Left lung (tissue), 10 donors: ENCODE data around the gene KIRREL3. TPM values are rescaled to one million over a fixed set of nuclear protein-coding genes. Genes with fewer than 3 reads are reported as not detected.

Source experiments
- ATAC-seq: fragments of 200-7000 bp; cut with Tn5 transposase; one replicate; pipeline ENCODE4 v1.9.1; 2020; ENCODE audit warnings: moderate library complexity
- DNase-seq, 4 donors: peaks; one replicate each; pipeline ENCODE4 v3.0.0-alpha.2; 2013 to 2020
- H3K27ac ChIP-seq, 2 donors: fragments of 200-600 bp; sonication (generic) in 1 of 2; one replicate each; pipeline versions ENCODE4 v1.5.0 to v1.8.0; 2020 to 2021
- H3K27me3 ChIP-seq, 2 donors: fragments of 200-600 bp; sonication (generic) in 1 of 2; one replicate each; pipeline versions ENCODE4 v1.5.0 to v1.8.0; 2020 to 2021
- H3K36me3 ChIP-seq, 2 donors: fragments of 200-600 bp; sonication (generic) in 1 of 2; one replicate each; pipeline versions ENCODE4 v1.5.0 to v1.8.0; 2020 to 2021
- H3K4me1 ChIP-seq, 2 donors: fragments of 200-600 bp; one replicate each; pipeline ENCODE4 v1.8.0; 2021
- H3K4me3 ChIP-seq, 2 donors: fragments of 200-600 bp; sonication (generic) in 1 of 2; one replicate each; pipeline versions ENCODE4 v1.5.0 to v1.8.0; 2020 to 2021; ENCODE audit warnings: mild to moderate bottlenecking in 1 of 2
- H3K9me3 ChIP-seq, 2 donors: fragments of 200-600 bp; sonication (generic) in 1 of 2; one replicate each; pipeline versions ENCODE4 v1.5.0 to v1.8.0; 2020 to 2021
- CTCF ChIP-seq, 2 donors: fragments of 200-600 bp; sonication (generic) in 1 of 2; IDR thresholded peaks; one replicate each; pipeline versions ENCODE4 v1.5.0 to v1.8.0; 2021; ENCODE audit warnings: antibody characterized with exemption in 2 of 2
- intact Hi-C, 2 donors: fragments of 100-400 bp; cut with DNase I; formaldehyde crosslinking; loops; one replicate each; pipeline versions ENCODE4 v1.11.2 to v1.14.2; 2022
- polyA plus RNA-seq, 6 donors: library from polyadenylated mRNA; unstranded; fragments of 120-200 nt; gene quantifications; one replicate each; pipeline ENCODE4 v1.2.1, GENCODE V29; 2013; ENCODE audit not compliant: insufficient read length in 6 of 6
- total RNA-seq, 2 donors: library from RNA; stranded (reverse); fragmentation: NEBNext Ultra II Directional; extraction: Animal tissue kit (Norgen Biotek cat#: 25700); gene quantifications; one replicate each; pipeline ENCODE4 v1.2.1, GENCODE V29; 2021
- donor health status: DM: no; HTN: yes; CAD: no.
- donor health status: DM: no; HTN: no; CAD: no.

Gene KIRREL3
- total and polyA plus RNA-seq, 8 donors, result 1.6 to 2.5 (median 2.0) TPM; not detected in 2

GRCh38 chr11:126698576-126698975 lies 302.0 kb downstream of the KIRREL3 start:
- Histone ChIP-seq H3K36me3 (no peaks in the 10 kb centered on the region), H3K27me3 (no peaks in the 10 kb centered on the region), H3K27ac (no peak overlapping the region), H3K4me1 (no peaks in the 10 kb centered on the region), H3K4me3 (no peak overlapping the region), H3K9me3 (no peaks in the 10 kb centered on the region)
- intact Hi-C loops, result no loop called here
- DNase-seq (no peak), ATAC-seq (no peak)
- TF ChIP-seq CTCF (IDR thresholded peaks at IDR 0.05), result no peak

- no peaks in the 10 kb centered on the region for H3K27me3 ChIP-seq
- ATAC-seq, result no peak
- no peak for DNase-seq
These were observed 302.6 kb downstream of the KIRREL3 start for GRCh38 chr11:126697936-126698335.

GRCh38 chr11:126696982-126697381 lies 303.6 kb downstream of the KIRREL3 start:
- H3K9me3 ChIP-seq, result no peaks in the 10 kb centered on the region
- no peaks in the 10 kb centered on the region for H3K36me3 ChIP-seq
- no peaks in the 10 kb centered on the region for H3K4me1 ChIP-seq
- H3K27me3 ChIP-seq, result no peaks in the 10 kb centered on the region
- intact Hi-C loops, result no loop called here
- ATAC-seq (no peak), DNase-seq (no peak)
- H3K4me3 ChIP-seq, result no peak overlapping the region
- no peak overlapping the region for H3K27ac ChIP-seq
- no peak for TF ChIP-seq CTCF (IDR thresholded peaks at IDR 0.05)

More at GRCh38 chr11:126697936-126698335, 302.6 kb downstream of the KIRREL3 start:
- Histone ChIP-seq H3K36me3 (no peaks in the 10 kb centered on the region), H3K4me3 (no peak overlapping the region), H3K9me3 (no peaks in the 10 kb centered on the region), H3K4me1 (no peaks in the 10 kb centered on the region), H3K27ac (no peak overlapping the region)
- intact Hi-C loops, result no loop called here
- TF ChIP-seq CTCF (IDR thresholded peaks at IDR 0.05), result no peak

- no peak for TF ChIP-seq CTCF (IDR thresholded peaks at IDR 0.05)
- intact Hi-C loops, result no loop called here
- Histone ChIP-seq H3K27me3 (no peaks in the 10 kb centered on the region), H3K4me3 (no peak overlapping the region), H3K9me3 (no peaks in the 10 kb centered on the region), H3K4me1 (no peaks in the 10 kb centered on the region), H3K27ac (no peak overlapping the region), H3K36me3 (no peaks in the 10 kb centered on the region)
- no peak for DNase-seq
- ATAC-seq, result no peak
These were observed 305.3 kb downstream of the KIRREL3 start for GRCh38 chr11:126695293-126695692.

GRCh38 chr11:126694065-126694625 lies 306.4 kb downstream of the KIRREL3 start:
- intact Hi-C loops, result no loop called here
- no peaks in the 10 kb centered on the region for H3K27me3 ChIP-seq
- no peak for DNase-seq
- TF ChIP-seq CTCF (IDR thresholded peaks at IDR 0.05), result no peak
- no peak for ATAC-seq
- H3K9me3 ChIP-seq, result no peaks in the 10 kb centered on the region
- H3K36me3 ChIP-seq, result no peaks in the 10 kb centered on the region
- H3K4me1 ChIP-seq, result no peaks in the 10 kb centered on the region
- H3K27ac ChIP-seq, result no peak overlapping the region
- no peak overlapping the region for H3K4me3 ChIP-seq
